Spleen (tissue), 11 donors: ENCODE measurements around the gene ZNF709. TPM values are rescaled to one million over a fixed set of nuclear protein-coding genes. Genes with fewer than 3 reads are reported as not detected.

Source experiments
- DNase-seq: peaks from one replicate; pipeline ENCODE4 v3.0.0-alpha.2; 2020
- H3K27ac ChIP-seq, 8 donors: fragments of 200-600 bp; sonication (generic) in 7 of 8; 1 replicate in 4 of 8; 2 replicates in 4 of 8; pipeline versions ENCODE4 v1.5.0 to v1.8.0; 2016 to 2021; ENCODE audit warnings: inconsistent platforms in 4 of 8, mild to moderate bottlenecking in 4 of 8, moderate library complexity in 1 of 8
- H3K27me3 ChIP-seq, 7 donors: fragments of 200-600 bp; sonication (generic) in 6 of 7; replicated peaks in 1 of 7; 1 replicate in 4 of 7; 2 replicates in 3 of 7; pipeline versions ENCODE4 v1.5.0 to v1.8.0; 2016 to 2021; ENCODE audit warnings: inconsistent platforms in 3 of 7, mild to moderate bottlenecking in 1 of 7
- H3K36me3 ChIP-seq, 6 donors: fragments of 200-600 bp; sonication (generic) in 5 of 6; 1 replicate in 4 of 6; 2 replicates in 2 of 6; pipeline versions ENCODE4 v1.5.0 to v1.8.0; 2016 to 2021; ENCODE audit warnings: inconsistent platforms in 2 of 6
- H3K4me1 ChIP-seq, 6 donors: fragments of 200-600 bp; sonication (generic) in 5 of 6; 1 replicate in 3 of 6; 2 replicates in 3 of 6; pipeline versions ENCODE4 v1.5.0 to v1.8.0; 2016 to 2021; ENCODE audit warnings: inconsistent platforms in 3 of 6
- H3K4me3 ChIP-seq, 8 donors: fragments of 200-600 bp; sonication (generic) in 7 of 8; 1 replicate in 4 of 8; 2 replicates in 4 of 8; pipeline versions ENCODE4 v1.5.0 to v1.8.0; 2016 to 2021; ENCODE audit warnings: inconsistent platforms in 4 of 8, mild to moderate bottlenecking in 4 of 8, moderate library complexity in 2 of 8
- H3K9me3 ChIP-seq, 8 donors: fragments of 200-600 bp; sonication (generic) in 7 of 8; 1 replicate in 4 of 8; 2 replicates in 4 of 8; pipeline versions ENCODE4 v1.5.0 to v1.8.0; 2016 to 2021; ENCODE audit warnings: inconsistent platforms in 4 of 8
- CTCF ChIP-seq, 11 experiments: fragments of 200-600 bp in 7 of 11; fragments of 450-650 bp in 4 of 11; sonication (generic) in 4 of 11; IDR thresholded peaks in 8 of 11; conservative IDR thresholded peaks in 3 of 11; 1 replicate in 7 of 11; 2 replicates in 4 of 11; pipeline versions ENCODE4 v1.4.0 to v1.8.0; 2016 to 2021; ENCODE audit warnings: antibody characterized with exemption in 11 of 11, inconsistent platforms in 4 of 11, mild to moderate bottlenecking in 1 of 11
- POLR2A ChIP-seq, 3 donors: fragments of 450-650 bp; IDR thresholded peaks; one replicate each; pipeline ENCODE4 v1.5.1; 2017; ENCODE audit warnings: antibody characterized with exemption in 3 of 3, mild to moderate bottlenecking in 1 of 3
- POLR2AphosphoS5 ChIP-seq, 3 donors: sonication (generic); formaldehyde crosslinking; IDR thresholded peaks; one replicate each; pipeline ENCODE4 v1.5.1; 2017; ENCODE audit warnings: antibody characterized with exemption in 3 of 3
- WGBS, 5 donors: extraction: QIAGEN DNeasy Blood & Tissue Kit in 3 of 5; methylation state at CpG; one replicate each; pipeline versions ENCODE4 v1.1.5 to v1.1.7; 2013 to 2018; 5-methylcytosine and 5-hydroxymethylcytosine counted together
- intact Hi-C: fragments of 100-400 bp; cut with DNase I; formaldehyde crosslinking; loops from one replicate; pipeline ENCODE4 v1.15.0; 2023; ENCODE audit warnings: low total_unique reads
- polyA plus RNA-seq, 3 donors: library from polyadenylated mRNA; stranded (reverse); fragments of 200-250 nt; gene quantifications; one replicate each; pipeline ENCODE4 v1.2.1, GENCODE V29; 2013
- total RNA-seq, 7 donors: library from RNA; depleted of rRNA in 3 of 7; stranded (reverse); fragments of >200 nt in 3 of 7; fragmentation: NEBNext Ultra II Directional in 4 of 7; extraction: Animal tissue kit (Norgen Biotek cat#: 25700) in 4 of 7; gene quantifications; one replicate each; pipeline versions ENCODE4 v1.1.0 to v1.2.1, GENCODE V29; 2016 to 2021
- donor health status: healthy with polysubstance abuse.
- donor health status: DM: no; HTN: no; CAD: no; lungs with moderate emphysema.
- donor health status: DM: no; HTN: no; CAD: no.
- donor health status: Bipolar disorder and iron deficiency.
- donor health status: healthy.
- donor health status: DM: no; HTN: no; CAD: no.
- donor health status: DM: yes; HTN: yes; CAD: no.

The ZNF709 gene
- total and polyA plus RNA-seq, 10 donors: 1.1 to 6.8 (median 4.0) TPM

GRCh38 chr19:12513531-12514061 is 29.0 kb upstream of the ZNF709 start:
- Histone ChIP-seq H3K4me1 (no peaks in the 10 kb centered on the region), H3K27me3 (peaks cover 0 to 11% (median 0%) of the 10 kb centered on the region in 7 donors), H3K27ac (no peak overlapping the region), H3K4me3 (peak overlapping the region in 4 of 8 donors; percentile 10 to 23 (median 19)), H3K36me3 (peaks cover 0 to 8% (median 0%) of the 10 kb centered on the region in 6 donors), H3K9me3 (peaks cover 0 to 91% (median 51%) of the 10 kb centered on the region in 8 donors)
- intact Hi-C loops: no loop called here
- TF ChIP-seq POLR2A (IDR thresholded peaks at IDR 0.05): no peak
- TF ChIP-seq POLR2AphosphoS5 (IDR thresholded peaks at IDR 0.05): peak in 2 of 3 donors; percentile 22 to 62
- TF ChIP-seq CTCF (IDR thresholded peaks at IDR 0.05 in 8 of 11, conservative IDR thresholded peaks at IDR 0.05 in 3 of 11): peak in 1 of 11 experiments; percentile 25
- WGBS, 5 donors: 17 to 30% (median 20%) methylated on average over 8 to 35 of the region's 35 CpGs
- DNase-seq: no peak

GRCh38 chr19:12497032-12497431 is 12.4 kb upstream of the ZNF709 start:
- peaks cover 0 to 3% (median 0%) of the 10 kb centered on the region in 8 donors for H3K9me3 ChIP-seq
- no peak for DNase-seq
- H3K4me3 ChIP-seq: no peak overlapping the region
- H3K4me1 ChIP-seq: peaks cover 0 to 15% (median 12%) of the 10 kb centered on the region in 6 donors
- no peaks in the 10 kb centered on the region for H3K27me3 ChIP-seq
- intact Hi-C loops: no loop called here
- 91 to 97% (median 94%) methylated on average over 4 of the region's 4 CpGs for WGBS, 5 donors
- TF ChIP-seq CTCF (IDR thresholded peaks at IDR 0.05 in 8 of 11, conservative IDR thresholded peaks at IDR 0.05 in 3 of 11) (no peak), POLR2AphosphoS5 (IDR thresholded peaks at IDR 0.05) (no peak), POLR2A (IDR thresholded peaks at IDR 0.05) (no peak)
- no peak overlapping the region for H3K27ac ChIP-seq
- no peaks in the 10 kb centered on the region for H3K36me3 ChIP-seq

GRCh38 chr19:12496480-12496879 is 11.9 kb upstream of the ZNF709 start:
- no peaks in the 10 kb centered on the region for H3K36me3 ChIP-seq
- intact Hi-C loops: no loop called here
- no peak for DNase-seq
- H3K27ac ChIP-seq: no peak overlapping the region
- H3K4me3 ChIP-seq: no peak overlapping the region
- peaks cover 0 to 3% (median 0%) of the 10 kb centered on the region in 8 donors for H3K9me3 ChIP-seq
- WGBS, 5 donors: 91 to 94% (median 93%) methylated on average over 6 of the region's 6 CpGs
- H3K4me1 ChIP-seq: peaks cover 0 to 15% (median 12%) of the 10 kb centered on the region in 6 donors
- H3K27me3 ChIP-seq: no peaks in the 10 kb centered on the region
- TF ChIP-seq POLR2A (IDR thresholded peaks at IDR 0.05): no peak
- no peak for TF ChIP-seq CTCF (IDR thresholded peaks at IDR 0.05 in 8 of 11, conservative IDR thresholded peaks at IDR 0.05 in 3 of 11)
- no peak for TF ChIP-seq POLR2AphosphoS5 (IDR thresholded peaks at IDR 0.05)

- Histone ChIP-seq H3K27ac (peak overlapping the region; percentile 31 to 89 (median 80)), H3K9me3 (peaks cover 0 to 3% (median 0%) of the 10 kb centered on the region in 8 donors), H3K36me3 (no peaks in the 10 kb centered on the region), H3K4me3 (peak overlapping the region; percentile 36 to 71 (median 42)), H3K27me3 (no peaks in the 10 kb centered on the region), H3K4me1 (peaks cover 0 to 15% (median 12%) of the 10 kb centered on the region in 6 donors)
- 1 to 5% (median 2%) methylated on average over 19 to 51 of the region's 51 CpGs for WGBS, 5 donors
- DNase-seq: peak; percentile 97
- TF ChIP-seq POLR2A (IDR thresholded peaks at IDR 0.05) (peak in 1 of 3 donors; percentile 48), CTCF (IDR thresholded peaks at IDR 0.05 in 8 of 11, conservative IDR thresholded peaks at IDR 0.05 in 3 of 11) (peak in 8 of 11 experiments; percentile 22 to 67 (median 50)), POLR2AphosphoS5 (IDR thresholded peaks at IDR 0.05) (peak; percentile 94 to 96 (median 96))
- intact Hi-C loops: no loop called here
Measured at GRCh38 chr19:12495002-12495802, 10.6 kb upstream of the ZNF709 start.
